Neural progenitor cell (in vitro differentiated cells): ENCODE results near the gene FAM163B.

Source experiments
- CTCF ChIP-seq: fragments of 200-600 bp; sonication (generic); IDR thresholded peaks from 2 replicates; pipeline ENCODE4 v1.5.1; 2017; ENCODE audit warnings: antibody characterized with exemption, mild to moderate bottlenecking
- EZH2phosphoT487 ChIP-seq: fragments of 200-600 bp; sonication (generic); IDR thresholded peaks from 2 replicates; pipeline ENCODE4 v1.6.1; 2017; ENCODE audit warnings: antibody characterized with exemption

GRCh38 chr9:133553973-133554713 is 55.0 kb downstream of the FAM163B start:
- TF ChIP-seq CTCF (no peak), EZH2phosphoT487 (no peak)
